ENCODE data around the gene PNMA1.

PNMA1 gene

GRCh38 chr14:73759183-73759713 lies 45.1 kb upstream of the PNMA1 start:
- H2AFZ ChIP-seq (ENCODE audit: low read depth, low read length) = no peak overlapping the region
- H3K27ac ChIP-seq (ENCODE audit: low read length) = peak overlapping the region; percentile 85
- H3K4me1 ChIP-seq (ENCODE audit: low read length) = peaks cover 81% of the 10 kb centered on the region

GRCh38 chr14:73758392-73759182 lies 44.4 kb upstream of the PNMA1 start:
- Histone ChIP-seq H3K9me3 (ENCODE audit: insufficient read depth, low read length) (no peaks in the 10 kb centered on the region), H4K20me1 (ENCODE audit: insufficient read depth, low read length) (peaks cover 48% of the 10 kb centered on the region), H3K36me3 (replicated peaks; ENCODE audit: low read depth, low read length) (peaks cover 12% of the 10 kb centered on the region), H3K27me3 (ENCODE audit: low read depth, low read length) (no peaks in the 10 kb centered on the region), H2AFZ (ENCODE audit: low read depth, low read length) (no peak overlapping the region), H3K9ac (ENCODE audit: low read length) (peak overlapping the region; percentile 84), H3K27ac (ENCODE audit: low read length) (peak overlapping the region; percentile 85), H3K4me1 (ENCODE audit: low read length) (peaks cover 81% of the 10 kb centered on the region), H3K79me2 (ENCODE audit: low read length) (peaks cover 91% of the 10 kb centered on the region), H3K4me2 (ENCODE audit: low read length) (peak overlapping the region; percentile 99), H3K4me3 (ENCODE audit: low read length) (peak overlapping the region; percentile 87)
- TF ChIP-seq CTCF (IDR thresholded peaks at IDR 0.05; ENCODE audit: low read depth, low read length) (peak; percentile 60), EZH2phosphoT487 (IDR thresholded peaks at IDR 0.05; ENCODE audit: low read depth) (no peak)

More at GRCh38 chr14:73759183-73759713, 45.1 kb upstream of the PNMA1 start:
- Histone ChIP-seq H3K4me2 (ENCODE audit: low read length) (peak overlapping the region; percentile 99), H3K27me3 (ENCODE audit: low read depth, low read length) (no peaks in the 10 kb centered on the region), H3K4me3 (ENCODE audit: low read length) (peak overlapping the region; percentile 87), H3K9ac (ENCODE audit: low read length) (peak overlapping the region; percentile 84), H3K36me3 (replicated peaks; ENCODE audit: low read depth, low read length) (peaks cover 12% of the 10 kb centered on the region), H3K9me3 (ENCODE audit: insufficient read depth, low read length) (no peaks in the 10 kb centered on the region), H3K79me2 (ENCODE audit: low read length) (peaks cover 89% of the 10 kb centered on the region), H4K20me1 (ENCODE audit: insufficient read depth, low read length) (peaks cover 42% of the 10 kb centered on the region)
- TF ChIP-seq EZH2phosphoT487 (IDR thresholded peaks at IDR 0.05; ENCODE audit: low read depth) (no peak), CTCF (IDR thresholded peaks at IDR 0.05; ENCODE audit: low read depth, low read length) (no peak)

GRCh38 chr14:73757876-73758391 lies 43.8 kb upstream of the PNMA1 start:
- H3K9ac ChIP-seq (ENCODE audit: low read length) = peak overlapping the region; percentile 84

More at GRCh38 chr14:73757876-73758391, 43.8 kb upstream of the PNMA1 start:
- Histone ChIP-seq H3K4me2 (ENCODE audit: low read length) (peak overlapping the region; percentile 99), H3K9me3 (ENCODE audit: insufficient read depth, low read length) (no peaks in the 10 kb centered on the region), H3K36me3 (replicated peaks; ENCODE audit: low read depth, low read length) (peaks cover 12% of the 10 kb centered on the region), H3K27ac (ENCODE audit: low read length) (peak overlapping the region; percentile 85), H2AFZ (ENCODE audit: low read depth, low read length) (no peak overlapping the region), H4K20me1 (ENCODE audit: insufficient read depth, low read length) (peaks cover 55% of the 10 kb centered on the region), H3K4me1 (ENCODE audit: low read length) (peaks cover 81% of the 10 kb centered on the region), H3K4me3 (ENCODE audit: low read length) (peak overlapping the region; percentile 87), H3K27me3 (ENCODE audit: low read depth, low read length) (no peaks in the 10 kb centered on the region), H3K79me2 (ENCODE audit: low read length) (peaks cover 91% of the 10 kb centered on the region)
- TF ChIP-seq CTCF (IDR thresholded peaks at IDR 0.05; ENCODE audit: low read depth, low read length) (no peak), EZH2phosphoT487 (IDR thresholded peaks at IDR 0.05; ENCODE audit: low read depth) (no peak)

Data from OCI-LY3 (cell line).